B cell (primary cell): ENCODE data around the gene ARHGAP31. TPM values are rescaled to one million over a fixed set of nuclear protein-coding genes. Genes with fewer than 3 reads are reported as not detected.

Experiments
- ATAC-seq: fragments of 200-7000 bp; cut with Tn5 transposase; one replicate; pipeline ENCODE4 v1.10.0; 2021; ENCODE audit warnings: low read depth, mild to moderate bottlenecking, moderate number of reproducible peaks, moderate library complexity
- CTCF ChIA-PET: fragments of 350-600 bp; sonication (Branson Sonifier 250); formaldehyde crosslinking; loops from one replicate; lab custom pipeline; 2021; ENCODE audit warnings: antibody characterized with exemption, inconsistent platforms; lab: Charles Lee
- POLR2A ChIA-PET: fragments of 350-600 bp; sonication (Branson Sonifier 250); formaldehyde crosslinking; loops from one replicate; lab custom pipeline; 2021; ENCODE audit warnings: antibody characterized with exemption; lab: Charles Lee
- DNase-seq: peaks from one replicate; pipeline ENCODE4 v3.0.0; 2013
- H2AFZ ChIP-seq: 2 replicates; pipeline ENCODE4 v1.6.1; 2012; ENCODE audit warnings: mild to moderate bottlenecking, low read depth, low read length; ENCODE audit not compliant: insufficient read depth, poor library complexity, severe bottlenecking
- H3K27ac ChIP-seq, 2 donors: 1 replicate in 1 of 2; 2 replicates in 1 of 2; pipeline ENCODE4 v1.5.1; 2012 to 2013; ENCODE audit warnings: low read length in 2 of 2, mild to moderate bottlenecking in 2 of 2, moderate library complexity in 1 of 2
- H3K27me3 ChIP-seq, 4 experiments: fragments of 200-600 bp in 1 of 4; sonication (generic) in 1 of 4; replicated peaks in 1 of 4; 1 replicate in 2 of 4; 2 replicates in 2 of 4; pipeline versions ENCODE4 v1.6.1 to v1.7.0; 2013 to 2016; ENCODE audit warnings: low read length in 3 of 4, mild to moderate bottlenecking in 2 of 4, mixed read lengths in 1 of 4, moderate library complexity in 1 of 4; ENCODE audit not compliant: insufficient read depth in 4 of 4, control insufficient read depth in 3 of 4; ENCODE audit errors: control extremely low read depth in 1 of 4
- H3K36me3 ChIP-seq, 2 experiments: replicated peaks in 1 of 2; 1 replicate in 1 of 2; 2 replicates in 1 of 2; pipeline versions ENCODE4 v1.6.1 to v1.7.1; 2013; ENCODE audit warnings: low read length in 1 of 2; ENCODE audit not compliant: insufficient read depth in 2 of 2, control insufficient read depth in 1 of 2; ENCODE audit errors: control extremely low read depth in 1 of 2, extremely low read depth in 1 of 2
- H3K4me1 ChIP-seq, 2 donors: fragments of 200-600 bp in 1 of 2; sonication (generic) in 1 of 2; 1 replicate in 1 of 2; 2 replicates in 1 of 2; pipeline versions ENCODE4 v1.5.1 to v1.6.1; 2013 to 2017; ENCODE audit warnings: low read length in 2 of 2; ENCODE audit not compliant: control insufficient read depth in 2 of 2, insufficient read depth in 2 of 2
- H3K4me2 ChIP-seq: replicated peaks from 2 replicates; pipeline ENCODE3; 2012; ENCODE audit warnings: mild to moderate bottlenecking, low read depth, low read length; ENCODE audit not compliant: poor library complexity, severe bottlenecking
- H3K4me3 ChIP-seq, 5 experiments: fragments of 200-600 bp in 1 of 5; sonication (generic) in 1 of 5; 1 replicate in 3 of 5; 2 replicates in 2 of 5; pipeline versions ENCODE4 v1.5.1 to v1.7.0; 2011 to 2016; ENCODE audit warnings: low read length in 4 of 5, mild to moderate bottlenecking in 4 of 5, low read depth in 2 of 5, control low read depth in 1 of 5, moderate library complexity in 1 of 5; ENCODE audit not compliant: insufficient read depth in 1 of 5; ENCODE audit errors: control extremely low read depth in 1 of 5, extremely low read depth in 1 of 5
- H3K79me2 ChIP-seq: fragments of 200-600 bp; sonication (generic); one replicate; pipeline ENCODE4 v1.6.0; 2016; ENCODE audit warnings: low read length; ENCODE audit not compliant: control insufficient read depth, insufficient read depth
- H3K9ac ChIP-seq: fragments of 200-600 bp; sonication (generic); 2 replicates; pipeline ENCODE4 v1.6.1; 2017; ENCODE audit warnings: mild to moderate bottlenecking, low read length, moderate library complexity
- H3K9me3 ChIP-seq, 3 donors: one replicate each; pipeline versions ENCODE4 v1.6.1 to v1.7.1; 2013; ENCODE audit warnings: low read length in 2 of 3; ENCODE audit not compliant: control insufficient read depth in 2 of 3, insufficient read depth in 1 of 3; ENCODE audit errors: control extremely low read depth in 1 of 3
- H4K20me1 ChIP-seq: 2 replicates; pipeline ENCODE4 v1.6.0; 2012; ENCODE audit warnings: mild to moderate bottlenecking, low read length; ENCODE audit not compliant: insufficient read depth, control insufficient read depth, poor library complexity, severe bottlenecking
- H3K27ac Mint-ChIP-seq: one replicate; pipeline ENCODE4 v1.8.0; 2021; ENCODE audit warnings: mixed read lengths
- H3K27me3 Mint-ChIP-seq: one replicate; pipeline ENCODE4 v1.8.0; 2021; ENCODE audit warnings: mixed read lengths
- H3K4me1 Mint-ChIP-seq: one replicate; pipeline ENCODE4 v1.8.0; 2021; ENCODE audit warnings: mixed read lengths
- H3K4me3 Mint-ChIP-seq: one replicate; pipeline ENCODE4 v1.8.0; 2021; ENCODE audit warnings: mixed read lengths
- H3K9me3 Mint-ChIP-seq: one replicate; pipeline ENCODE4 v1.8.0; 2022; ENCODE audit warnings: mixed read lengths; ENCODE audit not compliant: insufficient read depth
- CTCF ChIP-seq: fragments of 200-600 bp; IDR thresholded peaks from one replicate; pipeline ENCODE4 v1.8.0; 2022; ENCODE audit warnings: antibody characterized with exemption, mild to moderate bottlenecking
- EZH2 ChIP-seq: IDR thresholded peaks from 2 replicates; pipeline ENCODE4 v1.6.1; 2012; ENCODE audit warnings: borderline replicate concordance, low read depth, mild to moderate bottlenecking, moderate library complexity, low read length; ENCODE audit not compliant: insufficient read depth, poor library complexity, severe bottlenecking
- WGBS: methylation state at CpG from one replicate; pipeline ENCODE4 v1.1.5; 2013; ENCODE audit warnings: missing lambda C conversion rate; ENCODE audit not compliant: insufficient coverage; 5-methylcytosine and 5-hydroxymethylcytosine counted together
- intact Hi-C: fragments of 100-400 bp; cut with micrococcal nuclease; formaldehyde crosslinking; loops from one replicate; pipeline ENCODE4 v1.10.0; 2022
- polyA plus RNA-seq: library from polyadenylated mRNA; depleted of rRNA; stranded (reverse); fragments of >200 nt; gene quantifications from 2 replicates; pipeline ENCODE4 v1.2.3, GENCODE V29; 2012
- total RNA-seq, 2 donors: library from RNA; stranded (reverse); fragments of 120-200 nt in 1 of 2; gene quantifications; 1 replicate in 1 of 2; 2 replicates in 1 of 2; pipeline versions ENCODE4 v1.2.3 to v1.2.4, GENCODE V29; 2013 to 2022

Gene ARHGAP31
- total and polyA plus RNA-seq, 2 donors (not counting 1 experiment from before 2014, with no cell fraction given) = 3.5 to 7.8 TPM

- H3K79me2 ChIP-seq = peaks cover 3% of the 10 kb centered on the region
- H3K4me2 ChIP-seq = peak overlapping the region; percentile 86
- DNase-seq = no peak
- peak overlapping the region; percentile 93 for H3K9ac ChIP-seq
- peak overlapping the region; percentile 79 for H2AFZ ChIP-seq
- peaks cover 53% of the 10 kb centered on the region for H3K4me1 Mint-ChIP-seq
- H3K36me3 ChIP-seq = peaks cover 0 to 2% of the 10 kb centered on the region in 2 experiments
- H3K9me3 ChIP-seq = no peaks in the 10 kb centered on the region
- TF ChIP-seq CTCF (no peak), EZH2 (no peak)
- ATAC-seq = peak; percentile 26
- no peaks in the 10 kb centered on the region for H4K20me1 ChIP-seq
- peak overlapping the region; percentile 91 for H3K27ac Mint-ChIP-seq
- H3K27me3 Mint-ChIP-seq = no peaks in the 10 kb centered on the region
- H3K4me1 ChIP-seq = peaks cover 25 to 39% of the 10 kb centered on the region in 2 donors
- CTCF ChIA-PET = interaction anchor here (0.8 to 2.9 kb wide), 6 partner anchors 10 to 58 kb away, joined by 3 to 18 read pairs (median 8); no protein-coding TSS in a partner anchor
- no peaks in the 10 kb centered on the region for H3K9me3 Mint-ChIP-seq
- peak overlapping the region; percentile 61 to 89 (median 80) for H3K4me3 ChIP-seq
- POLR2A ChIA-PET = interaction anchor here (0.9 to 2.2 kb wide), 6 partner anchors 27 to 203 kb away, joined by 3 to 21 read pairs (median 4); partner anchors contain the start of genes TIMMDC1 and TMEM39A
- H3K27me3 ChIP-seq = peaks cover 0 to under 1% (median 0%) of the 10 kb centered on the region in 4 experiments
- H3K4me3 Mint-ChIP-seq = peak overlapping the region; percentile 87
- intact Hi-C loops = loop anchor here (1.0 to 10.0 kb wide), 5 partner anchors 28 to 800 kb away; partner anchors contain the start of genes B4GALT4, CFAP91 and GSK3B
- WGBS = under 1% methylated on average over 39 of the region's 43 CpGs
- peak overlapping the region; percentile 91 to 96 for H3K27ac ChIP-seq
These were observed 801 bp downstream of the ARHGAP31 start for GRCh38 chr3:119294696-119295671.
